GM10266 (cell line): Measurements from ENCODE around the gene MOGAT1.
A peak's percentile ranks its signal among the peaks of the same experiment; 100 is the strongest.

Experiments
- DNase-seq: peaks from one replicate; pipeline ENCODE4 v3.0.0; 2012; ENCODE audit errors: extremely low spot score
- CTCF ChIP-seq: IDR thresholded peaks from 2 replicates; pipeline ENCODE4 v1.5.1; 2012; ENCODE audit warnings: mild to moderate bottlenecking, low read depth; ENCODE audit not compliant: control insufficient read depth, insufficient read depth; ENCODE audit errors: missing control alignments

Gene MOGAT1

DNA sequence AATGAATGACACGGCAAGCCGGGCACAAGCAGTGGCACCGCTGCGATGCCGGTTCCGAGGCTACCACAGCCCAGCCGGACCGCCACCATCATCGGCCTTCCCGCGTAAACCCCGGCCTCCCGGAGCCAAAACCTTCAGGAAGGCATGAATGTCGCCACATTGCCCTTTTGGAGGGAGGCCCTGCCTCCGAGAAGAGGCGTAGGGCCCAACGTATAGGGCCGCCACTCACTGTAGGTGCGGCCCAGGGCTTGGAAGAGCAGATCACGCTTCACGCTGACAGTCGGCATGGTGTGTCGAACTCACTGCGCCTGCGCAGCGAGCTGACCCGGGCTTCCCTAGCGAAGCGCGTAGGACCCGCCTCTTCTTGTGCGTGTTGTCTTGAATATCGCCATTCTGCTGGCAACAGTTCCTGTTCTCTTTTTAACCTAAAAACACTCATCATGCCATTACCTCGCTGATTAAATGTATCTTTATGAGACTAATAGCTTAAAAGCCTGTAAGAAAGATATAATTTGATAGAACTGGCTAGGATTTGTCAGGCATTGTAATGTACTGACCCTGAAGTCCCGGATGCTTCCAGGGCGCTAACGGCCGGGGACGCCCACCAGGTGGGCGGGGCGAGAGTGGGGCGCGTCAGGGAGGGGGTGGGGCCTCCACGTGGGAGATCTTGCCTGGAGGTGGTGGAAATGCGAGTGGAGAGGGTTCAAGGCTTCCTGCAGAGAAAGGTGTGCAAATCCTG lies 15.5 kb upstream of the MOGAT1 start, which contains the start of gene FARSB:
FARSB (minus strand) TSS at position 306 of the 739 bp plus-strand sequence; CDS start at position 287, 19 bp downstream.
- TF ChIP-seq CTCF: no peak
- DNase-seq: peak; percentile 91

- DNase-seq: no peak
- no peak for TF ChIP-seq CTCF
These were observed 14.7 kb upstream of the MOGAT1 start for GRCh38 chr2:222656526-222657446.

- no peak for DNase-seq
- TF ChIP-seq CTCF: no peak
These were observed 8.0 kb upstream of the MOGAT1 start for GRCh38 chr2:222663479-222663878.

GRCh38 chr2:222668494-222669154 lies 2.8 kb upstream of the MOGAT1 start:
- TF ChIP-seq CTCF: no peak
- no peak for DNase-seq

DNA sequence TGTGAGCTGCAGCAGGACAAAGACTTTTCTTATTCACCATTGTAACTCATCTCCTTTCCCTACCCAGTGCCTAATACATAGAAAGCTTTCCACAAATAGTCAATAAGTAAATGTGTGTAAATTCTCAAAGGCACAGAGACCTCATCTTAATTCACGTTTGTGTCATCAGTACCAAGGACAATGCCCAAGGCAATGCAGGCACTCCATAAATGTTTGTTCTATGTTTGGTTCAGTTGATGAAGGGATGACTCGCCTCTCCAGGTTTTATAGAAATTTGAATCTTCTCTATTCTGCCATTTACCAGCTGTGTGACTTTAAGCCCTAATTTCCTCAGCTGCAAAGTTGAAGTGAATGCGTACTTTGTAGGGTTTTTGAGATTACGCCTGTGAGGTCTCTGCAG lies 2.1 kb upstream of the MOGAT1 start:
- no peak for TF ChIP-seq CTCF
- no peak for DNase-seq

DNA sequence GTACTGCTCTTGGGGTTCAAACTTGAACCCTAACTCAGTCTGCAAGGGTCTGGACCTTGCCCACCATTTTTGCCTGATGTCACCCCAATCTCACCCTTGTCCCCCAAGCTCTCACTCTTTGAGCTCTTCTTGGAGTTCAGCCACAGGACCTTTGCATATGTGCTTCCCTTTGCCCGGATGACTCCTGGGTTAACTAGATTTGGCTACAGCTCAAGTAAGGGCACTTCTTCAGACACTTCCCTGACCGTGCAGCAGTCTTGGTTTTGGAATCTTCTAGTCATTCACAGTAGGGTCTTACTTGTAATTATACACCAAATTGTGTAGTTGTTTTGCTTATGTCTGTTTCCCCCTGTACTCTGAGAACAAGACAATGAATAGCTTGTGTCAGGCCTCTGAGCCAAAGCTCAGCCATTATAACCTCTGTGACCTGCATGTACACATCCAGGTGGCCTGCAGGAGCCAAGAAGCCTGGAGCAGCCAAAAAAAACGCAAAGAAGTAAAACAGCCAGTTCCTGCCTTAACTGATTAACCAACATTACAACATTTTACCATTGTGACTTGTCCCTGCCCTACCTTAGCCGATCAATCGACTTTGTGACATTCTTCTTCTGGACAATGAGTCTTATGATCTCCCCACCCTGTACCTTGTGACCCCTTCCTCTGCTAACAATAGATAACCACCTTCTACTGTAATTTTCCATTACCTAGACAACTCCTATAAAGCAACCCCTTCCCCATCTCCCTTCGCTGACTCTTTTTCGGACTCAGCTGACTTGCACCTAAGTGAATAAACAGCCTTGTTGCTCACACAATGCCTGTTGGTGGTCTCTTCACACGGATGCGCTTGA lies 1.0 kb upstream of the MOGAT1 start:
- no peak for DNase-seq
- no peak for TF ChIP-seq CTCF
